ENCODE data around the gene RGS9. TPM values are rescaled to one million over a fixed set of nuclear protein-coding genes. Genes with fewer than 3 reads are reported as not detected.

Gene RGS9
- total RNA-seq, 2 donors from 2014 or later, result 3.2 to 4.0 TPM

GRCh38 chr17:65225061-65225460, 87.9 kb downstream of the RGS9 start:
- no peak for ATAC-seq (ENCODE audit: insufficient number of reproducible peaks, low FRiP score, low read depth)
- Histone ChIP-seq H3K9me3 (no peaks in the 10 kb centered on the region), H3K36me3 (no peaks in the 10 kb centered on the region), H3K4me3 (no peak overlapping the region), H3K4me1 (ENCODE audit: control insufficient read depth in 1 of 2, low read depth in 2 of 2) (no peaks in the 10 kb centered on the region), H3K27me3 (replicated peaks; ENCODE audit: insufficient read depth) (no peaks in the 10 kb centered on the region), H3K27ac (no peak overlapping the region)
- no peak for TF ChIP-seq CTCF (IDR thresholded peaks at IDR 0.05)
- DNase-seq (ENCODE audit: low spot score), result no peak

GRCh38 chr17:65226227-65226626, 89.1 kb downstream of the RGS9 start:
- H3K4me1 ChIP-seq (ENCODE audit: control insufficient read depth in 1 of 2, low read depth in 2 of 2), result no peaks in the 10 kb centered on the region
- DNase-seq (ENCODE audit: low spot score) (no peak), ATAC-seq (ENCODE audit: insufficient number of reproducible peaks, low FRiP score, low read depth) (no peak)
- TF ChIP-seq CTCF (IDR thresholded peaks at IDR 0.05), result no peak
- H3K27me3 ChIP-seq (replicated peaks; ENCODE audit: insufficient read depth), result no peaks in the 10 kb centered on the region
- H3K36me3 ChIP-seq, result no peaks in the 10 kb centered on the region
- H3K4me3 ChIP-seq, result no peak overlapping the region
- H3K9me3 ChIP-seq, result no peaks in the 10 kb centered on the region
- no peak overlapping the region for H3K27ac ChIP-seq

GRCh38 chr17:65227637-65228036, 90.5 kb downstream of the RGS9 start:
- Histone ChIP-seq H3K4me1 (ENCODE audit: control insufficient read depth in 1 of 2, low read depth in 2 of 2) (no peaks in the 10 kb centered on the region), H3K27me3 (replicated peaks; ENCODE audit: insufficient read depth) (no peaks in the 10 kb centered on the region), H3K4me3 (no peak overlapping the region), H3K36me3 (no peaks in the 10 kb centered on the region), H3K9me3 (no peaks in the 10 kb centered on the region), H3K27ac (no peak overlapping the region)
- ATAC-seq (ENCODE audit: insufficient number of reproducible peaks, low FRiP score, low read depth) (no peak), DNase-seq (ENCODE audit: low spot score) (no peak)
- TF ChIP-seq CTCF (IDR thresholded peaks at IDR 0.05), result no peak

GRCh38 chr17:65228287-65228686, 91.1 kb downstream of the RGS9 start:
- DNase-seq (ENCODE audit: low spot score) (no peak), ATAC-seq (ENCODE audit: insufficient number of reproducible peaks, low FRiP score, low read depth) (no peak)
- no peak overlapping the region for H3K27ac ChIP-seq
- H3K36me3 ChIP-seq, result no peaks in the 10 kb centered on the region
- H3K27me3 ChIP-seq (replicated peaks; ENCODE audit: insufficient read depth), result no peaks in the 10 kb centered on the region
- H3K9me3 ChIP-seq, result no peaks in the 10 kb centered on the region
- no peak overlapping the region for H3K4me3 ChIP-seq
- no peaks in the 10 kb centered on the region for H3K4me1 ChIP-seq (ENCODE audit: control insufficient read depth in 1 of 2, low read depth in 2 of 2)
- no peak for TF ChIP-seq CTCF (IDR thresholded peaks at IDR 0.05)

- Histone ChIP-seq H3K27me3 (replicated peaks; ENCODE audit: insufficient read depth) (no peaks in the 10 kb centered on the region), H3K4me1 (ENCODE audit: control insufficient read depth in 1 of 2, low read depth in 2 of 2) (no peaks in the 10 kb centered on the region), H3K9me3 (no peaks in the 10 kb centered on the region), H3K27ac (no peak overlapping the region), H3K36me3 (no peaks in the 10 kb centered on the region), H3K4me3 (no peak overlapping the region)
- no peak for TF ChIP-seq CTCF (IDR thresholded peaks at IDR 0.05)
- ATAC-seq (ENCODE audit: insufficient number of reproducible peaks, low FRiP score, low read depth) (no peak), DNase-seq (ENCODE audit: low spot score) (no peak)
These were observed 91.8 kb downstream of the RGS9 start for GRCh38 chr17:65228734-65229620.
